HepG2 (cell line): ENCODE results near the gene SPNS3. TPM values are rescaled to one million over a fixed set of nuclear protein-coding genes. Genes with fewer than 3 reads are reported as not detected.

Experiments used
- ATAC-seq: fragments of 200-7000 bp; cut with Tn5 transposase; 3 replicates; pipeline ENCODE4 v1.9.1; 2020; ENCODE audit warnings: mild to moderate bottlenecking, moderate library complexity
- BruUV-seq: library from RNA; stranded (reverse); fragments of 400-500 nt; replicated peaks from 2 replicates; lab custom pipeline; 2021; lab: Mats Ljungman, UMichigan
- CTCF ChIA-PET: fragments of 300-600 bp; formaldehyde crosslinking; extraction: SDS; loops from one replicate; lab custom pipeline; 2021; ENCODE audit warnings: low total read pairs, inconsistent platforms, low intra/inter-chr PET ratio; lab: Yijun Ruan, JAX
- POLR2A ChIA-PET: fragments of 350-600 bp; sonication (Branson Sonifier 250); formaldehyde crosslinking; loops from one replicate; lab custom pipeline; 2020; ENCODE audit warnings: antibody characterized with exemption, inconsistent platforms; lab: Yijun Ruan, JAX
- DNase-seq: peaks from one replicate; pipeline ENCODE4 v3.0.0-alpha.2; 2015; ENCODE audit warnings: low spot score
- FAIRE-seq: peaks from 3 replicates; lab custom pipeline; 2011; peaks lifted over from hg19 to GRCh38; lab: Jason Lieb, UNC
- H2AFZ ChIP-seq: one replicate; pipeline ENCODE4 v1.6.1; 2011; ENCODE audit warnings: low read length, inconsistent platforms
- H3K27ac ChIP-seq: fragments of 300-600 bp; 3 replicates; pipeline ENCODE4 v1.8.0; 2011; ENCODE audit warnings: mixed run types, mild to moderate bottlenecking, mixed read lengths, low read length, inconsistent platforms; ENCODE audit not compliant: insufficient read depth; ENCODE audit errors: extremely low read length
- H3K27me3 ChIP-seq, 2 experiments: fragments of 200-600 bp in 1 of 2; 2 replicates in 1 of 2; 3 replicates in 1 of 2; pipeline versions ENCODE4 v1.6.0 to v1.8.0; 2011; ENCODE audit warnings: low read length in 2 of 2, mild to moderate bottlenecking in 2 of 2, moderate library complexity in 2 of 2, inconsistent platforms in 1 of 2; ENCODE audit not compliant: insufficient read depth in 2 of 2, control insufficient read depth in 1 of 2
- H3K36me3 ChIP-seq, 2 experiments: fragments of 200-600 bp in 1 of 2; replicated peaks in 1 of 2; 2 replicates in 1 of 2; 3 replicates in 1 of 2; pipeline versions ENCODE4 v1.5.1 to v1.8.0; 2011; ENCODE audit warnings: low read length in 2 of 2, inconsistent platforms in 1 of 2; ENCODE audit not compliant: insufficient read depth in 2 of 2, control insufficient read depth in 1 of 2
- H3K4me1 ChIP-seq: 2 replicates; pipeline ENCODE4 v1.5.1; 2012; ENCODE audit warnings: low read length, inconsistent platforms; ENCODE audit not compliant: insufficient read depth
- H3K4me2 ChIP-seq: 2 replicates; pipeline ENCODE4 v1.6.0; 2011; ENCODE audit warnings: low read depth, low read length, inconsistent platforms
- H3K4me3 ChIP-seq, 3 experiments: fragments of 200-600 bp in 1 of 3; sonication (generic), shearing (Covaris generic) in 1 of 3; replicated peaks in 1 of 3; 2 replicates each; pipeline ENCODE4 v1.5.1; 2011 to 2016; ENCODE audit warnings: low read length in 3 of 3, inconsistent platforms in 2 of 3, low read depth in 2 of 3, mild to moderate bottlenecking in 2 of 3, control low read depth in 1 of 3, mixed read lengths in 1 of 3; ENCODE audit not compliant: insufficient read depth in 1 of 3
- H3K79me2 ChIP-seq: one replicate; pipeline ENCODE4 v1.6.1; 2011; ENCODE audit warnings: low read length, inconsistent platforms; ENCODE audit not compliant: insufficient read depth
- H3K9ac ChIP-seq: 2 replicates; pipeline ENCODE4 v1.6.0; 2011; ENCODE audit warnings: mild to moderate bottlenecking, low read depth, low read length, inconsistent platforms; ENCODE audit not compliant: insufficient read depth
- H3K9me3 ChIP-seq: 2 replicates; pipeline ENCODE4 v1.5.1; 2012; ENCODE audit warnings: mild to moderate bottlenecking, low read length
- H4K20me1 ChIP-seq: 2 replicates; pipeline ENCODE4 v1.6.0; 2011; ENCODE audit warnings: inconsistent platforms, mild to moderate bottlenecking, low read length, moderate library complexity; ENCODE audit not compliant: insufficient read depth
- FOXC1 ChIP-seq: sonication (generic); formaldehyde crosslinking; IDR thresholded peaks from 2 replicates; pipeline ENCODE4 v1.8.0; 2022; ENCODE audit warnings: mild to moderate bottlenecking, missing genetic modification reagents, borderline replicate concordance
- GLI4 ChIP-seq: sonication (generic); formaldehyde crosslinking; IDR thresholded peaks from 2 replicates; pipeline ENCODE4 v1.5.1; 2020; ENCODE audit warnings: missing genetic modification reagents, mild to moderate bottlenecking, moderate library complexity, borderline replicate concordance
- PLRG1 ChIP-seq: fragments of 450-650 bp; conservative IDR thresholded peaks from 2 replicates; pipeline ENCODE4 v1.6.1; 2016
- SALL2 ChIP-seq: sonication (generic); formaldehyde crosslinking; IDR thresholded peaks from 2 replicates; pipeline ENCODE4 v1.8.1; 2023; ENCODE audit warnings: mild to moderate bottlenecking, missing genetic modification reagents, inconsistent platforms
- XRCC5 ChIP-seq: fragments of 200-400 bp; formaldehyde crosslinking; optimal IDR thresholded peaks from 2 replicates; pipeline ENCODE3; 2017; ENCODE audit warnings: mild to moderate bottlenecking, low read length
- whole genome bisulfite sequencing: methylation state at CpG from one replicate; pipeline ENCODE4 v1.1.6; 2017; ENCODE audit warnings: low lambda C conversion rate; 5-methylcytosine and 5-hydroxymethylcytosine counted together
- in situ Hi-C: cut with HindIII; loops from 2 replicates; pipeline ENCODE4 v1.10.0; 2017; ENCODE audit warnings: low pct_unique_long_range_greater_than_20kb; ENCODE audit not compliant: extremely low pct_ligation_motif_present
- intact Hi-C: fragments of 100-400 bp; cut with micrococcal nuclease; formaldehyde crosslinking; loops from one replicate; pipeline ENCODE4 v1.10.0; 2022; ENCODE audit not compliant: unreplicated experiment
- polyA plus RNA-seq, 8 experiments: library from polyadenylated mRNA; depleted of rRNA in 3 of 8; stranded (reverse) in 7 of 8; unstranded in 1 of 8; fragments of >200 nt; fragmentation: Illumina TruSeq in 4 of 8; extraction: Trizol in 4 of 8; gene quantifications; 2 replicates each; pipeline versions ENCODE4 v1.2.1 to v1.2.3, GENCODE V29; 2011 to 2016; ENCODE audit warnings: low read depth in 4 of 8, missing spikeins in 1 of 8, mixed read lengths in 1 of 8; ENCODE audit not compliant: insufficient read depth in 1 of 8
- total RNA-seq, 5 experiments: library from RNA; depleted of rRNA; stranded (reverse); fragments of >200 nt; fragmentation: Illumina TruSeq; extraction: Trizol; gene quantifications; 2 replicates each; pipeline ENCODE4 v1.2.3, GENCODE V29; 2016; ENCODE audit warnings: low read depth in 1 of 5
- TF ChIP-seq, protein P1 (sequence below): sonication (generic); formaldehyde crosslinking; IDR thresholded peaks from 2 replicates; pipeline ENCODE4 v1.4.0; 2020; ENCODE audit warnings: missing genetic modification reagents, borderline replicate concordance

SPNS3 gene
- total and polyA plus RNA-seq, 2 of the 13 experiments (the other 11 are each of a cell fraction or from before 2014, with no cell fraction given): not detected

DNA sequence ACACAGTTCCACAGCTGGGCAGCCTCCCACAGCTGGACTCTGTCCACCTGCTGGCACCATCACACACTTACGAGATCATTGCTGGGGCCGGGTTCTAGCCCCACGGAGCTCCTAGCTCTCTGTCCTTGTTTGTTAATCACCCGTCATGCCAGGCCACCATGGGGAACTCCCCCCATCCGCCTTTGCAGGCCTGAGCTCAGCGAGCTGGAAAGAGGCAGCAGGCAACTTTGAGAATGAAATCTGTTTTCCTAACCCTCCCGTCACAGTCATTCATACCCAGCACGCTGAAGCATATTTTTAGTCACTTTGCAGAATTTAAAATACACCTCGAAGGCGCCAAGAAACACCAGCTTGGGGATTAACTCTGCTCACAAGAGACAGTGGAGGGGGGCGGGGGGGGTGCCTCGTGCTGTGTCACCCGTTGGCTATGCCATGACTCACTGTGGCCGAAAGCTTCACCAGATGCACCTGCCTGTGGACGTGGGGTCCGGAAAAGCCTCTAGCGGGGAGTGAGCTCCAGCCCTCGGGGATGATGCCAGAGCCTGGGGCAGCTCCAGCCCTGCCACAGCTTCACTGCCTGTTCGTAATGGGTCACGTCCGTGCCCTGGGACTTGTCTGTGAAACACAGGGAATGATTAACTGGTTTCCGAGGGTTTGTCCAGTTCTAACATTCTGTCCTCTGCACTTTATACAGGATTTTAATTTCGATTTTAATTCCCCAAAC is 63.5 kb downstream of the SPNS3 start:
- no TSS peak for BruUV-seq
- peaks cover 22% of the 10 kb centered on the region for H3K4me1 ChIP-seq
- no peaks in the 10 kb centered on the region for H4K20me1 ChIP-seq
- no peak for DNase-seq
- peaks cover 0 to 48% of the 10 kb centered on the region in 2 experiments for H3K27me3 ChIP-seq
- in situ Hi-C loops: no loop called here
- H2AFZ ChIP-seq: no peak overlapping the region
- no peak overlapping the region for H3K9ac ChIP-seq
- no peaks in the 10 kb centered on the region for H3K36me3 ChIP-seq
- no peaks in the 10 kb centered on the region for H3K79me2 ChIP-seq
- no peak overlapping the region for H3K4me3 ChIP-seq
- no peak for FAIRE-seq
- no peak overlapping the region for H3K27ac ChIP-seq
- TF ChIP-seq GLI4 (CRISPR knock-in tag) (no peak), PLRG1 (no peak), FOXC1 (CRISPR knock-in tag) (no peak), XRCC5 (no peak), SALL2 (no peak)
- TF ChIP-seq, protein P1, sequence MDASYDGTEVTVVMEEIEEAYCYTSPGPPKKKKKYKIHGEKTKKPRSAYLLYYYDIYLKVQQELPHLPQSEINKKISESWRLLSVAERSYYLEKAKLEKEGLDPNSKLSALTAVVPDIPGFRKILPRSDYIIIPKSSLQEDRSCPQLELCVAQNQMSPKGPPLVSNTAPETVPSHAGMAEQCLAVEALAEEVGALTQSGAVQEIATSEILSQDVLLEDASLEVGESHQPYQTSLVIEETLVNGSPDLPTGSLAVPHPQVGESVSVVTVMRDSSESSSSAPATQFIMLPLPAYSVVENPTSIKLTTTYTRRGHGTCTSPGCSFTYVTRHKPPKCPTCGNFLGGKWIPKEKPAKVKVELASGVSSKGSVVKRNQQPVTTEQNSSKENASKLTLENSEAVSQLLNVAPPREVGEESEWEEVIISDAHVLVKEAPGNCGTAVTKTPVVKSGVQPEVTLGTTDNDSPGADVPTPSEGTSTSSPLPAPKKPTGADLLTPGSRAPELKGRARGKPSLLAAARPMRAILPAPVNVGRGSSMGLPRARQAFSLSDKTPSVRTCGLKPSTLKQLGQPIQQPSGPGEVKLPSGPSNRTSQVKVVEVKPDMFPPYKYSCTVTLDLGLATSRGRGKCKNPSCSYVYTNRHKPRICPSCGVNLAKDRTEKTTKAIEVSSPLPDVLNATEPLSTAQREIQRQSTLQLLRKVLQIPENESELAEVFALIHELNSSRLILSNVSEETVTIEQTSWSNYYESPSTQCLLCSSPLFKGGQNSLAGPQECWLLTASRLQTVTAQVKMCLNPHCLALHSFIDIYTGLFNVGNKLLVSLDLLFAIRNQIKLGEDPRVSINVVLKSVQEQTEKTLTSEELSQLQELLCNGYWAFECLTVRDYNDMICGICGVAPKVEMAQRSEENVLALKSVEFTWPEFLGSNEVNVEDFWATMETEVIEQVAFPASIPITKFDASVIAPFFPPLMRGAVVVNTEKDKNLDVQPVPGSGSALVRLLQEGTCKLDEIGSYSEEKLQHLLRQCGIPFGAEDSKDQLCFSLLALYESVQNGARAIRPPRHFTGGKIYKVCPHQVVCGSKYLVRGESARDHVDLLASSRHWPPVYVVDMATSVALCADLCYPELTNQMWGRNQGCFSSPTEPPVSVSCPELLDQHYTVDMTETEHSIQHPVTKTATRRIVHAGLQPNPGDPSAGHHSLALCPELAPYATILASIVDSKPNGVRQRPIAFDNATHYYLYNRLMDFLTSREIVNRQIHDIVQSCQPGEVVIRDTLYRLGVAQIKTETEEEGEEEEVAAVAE: no peak
- CTCF ChIA-PET: no interaction called here
- H3K9me3 ChIP-seq: no peaks in the 10 kb centered on the region
- WGBS: 14% methylated on average over 15 of the region's 23 CpGs
- ATAC-seq: no peak
- POLR2A ChIA-PET: no interaction called here
- intact Hi-C loops: no loop called here
- no peak overlapping the region for H3K4me2 ChIP-seq
